Measurements from ENCODE around the gene TAS2R38. TPM values are rescaled to one million over a fixed set of nuclear protein-coding genes. Genes with fewer than 3 reads are reported as not detected.

The TAS2R38 gene
- total RNA-seq, 1 donor from 2014 or later: not detected

DNA sequence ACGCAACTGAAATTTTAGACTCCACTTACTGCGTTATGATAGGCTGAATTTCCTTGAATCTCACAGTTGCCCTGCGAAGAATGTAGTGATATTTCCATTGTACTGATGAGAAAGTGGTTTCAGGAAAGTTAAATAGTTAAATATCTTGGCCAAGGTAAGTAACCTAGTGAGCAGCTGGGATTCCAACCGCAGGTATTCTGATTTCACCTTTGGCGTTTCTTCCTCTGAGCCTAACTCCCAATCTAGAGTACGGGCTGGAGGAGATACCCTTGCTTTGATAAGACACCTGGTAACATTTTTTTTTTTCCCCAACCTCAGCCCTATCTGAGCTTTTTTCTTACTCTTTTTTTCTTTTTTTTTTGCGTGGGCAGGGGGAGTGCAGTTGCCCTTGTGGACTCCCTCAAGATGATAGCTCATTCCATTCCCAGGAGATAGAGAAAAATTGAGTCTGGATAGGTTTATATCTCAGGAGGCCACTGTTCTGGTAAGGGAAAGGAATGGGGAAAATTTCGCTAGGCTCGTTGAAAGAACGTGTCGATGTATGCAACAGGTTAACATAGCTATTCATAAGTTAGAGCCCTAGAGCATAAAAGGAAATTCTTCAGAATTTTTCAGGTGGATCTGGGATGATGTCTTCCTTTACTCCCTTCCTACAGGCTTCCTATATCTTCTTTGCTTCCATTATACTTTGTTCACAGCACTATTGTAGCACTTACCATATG, 3.1 kb upstream of the TAS2R38 start:
- Mint-ChIP-seq H3K27ac (no peak overlapping the region), H3K36me3 (no peaks in the 10 kb centered on the region)
- no peak for DNase-seq (ENCODE audit: extremely low spot score, unreplicated experiment)

DNA sequence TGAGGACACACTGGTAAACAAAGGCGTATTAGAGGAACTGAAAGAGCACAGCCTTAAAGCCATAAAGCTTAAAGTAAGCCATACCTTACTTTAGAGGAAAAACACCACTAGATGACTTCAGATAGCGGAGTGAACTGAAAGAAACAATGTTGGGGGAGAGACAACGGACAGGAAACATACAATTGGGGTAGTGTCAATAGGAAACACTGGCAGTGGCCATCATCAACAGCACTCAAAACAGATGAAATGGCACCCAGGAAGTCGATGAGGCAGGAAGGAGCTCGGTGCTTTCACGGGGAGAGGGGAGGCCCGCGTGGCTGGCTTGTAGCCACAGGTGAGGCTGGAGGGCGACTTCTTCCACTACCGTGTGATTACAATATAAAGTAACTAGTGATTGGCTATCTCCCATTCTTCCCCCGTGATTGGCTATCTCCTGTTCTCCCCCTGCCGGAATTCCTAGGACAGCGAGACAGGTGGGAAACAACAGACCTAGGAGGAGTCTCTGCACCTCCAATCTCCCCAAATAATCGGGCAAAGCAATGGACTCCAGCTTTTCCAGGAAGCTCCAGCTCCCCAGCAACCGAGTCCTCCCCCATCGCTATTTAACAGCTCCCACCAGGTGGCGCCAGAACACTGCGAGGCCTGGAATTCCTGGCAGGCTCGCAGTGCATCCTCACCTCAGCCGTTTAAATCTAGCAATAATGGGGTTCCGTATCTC, 2.4 kb upstream of the TAS2R38 start:
- no peak overlapping the region for H3K27ac Mint-ChIP-seq
- DNase-seq (ENCODE audit: extremely low spot score, unreplicated experiment): peak; percentile 79
- peaks cover 15% of the 10 kb centered on the region for H3K27me3 Mint-ChIP-seq
- H3K4me1 Mint-ChIP-seq (ENCODE audit: unreplicated experiment): no peaks in the 10 kb centered on the region
- TF ChIP-seq, protein P1, sequence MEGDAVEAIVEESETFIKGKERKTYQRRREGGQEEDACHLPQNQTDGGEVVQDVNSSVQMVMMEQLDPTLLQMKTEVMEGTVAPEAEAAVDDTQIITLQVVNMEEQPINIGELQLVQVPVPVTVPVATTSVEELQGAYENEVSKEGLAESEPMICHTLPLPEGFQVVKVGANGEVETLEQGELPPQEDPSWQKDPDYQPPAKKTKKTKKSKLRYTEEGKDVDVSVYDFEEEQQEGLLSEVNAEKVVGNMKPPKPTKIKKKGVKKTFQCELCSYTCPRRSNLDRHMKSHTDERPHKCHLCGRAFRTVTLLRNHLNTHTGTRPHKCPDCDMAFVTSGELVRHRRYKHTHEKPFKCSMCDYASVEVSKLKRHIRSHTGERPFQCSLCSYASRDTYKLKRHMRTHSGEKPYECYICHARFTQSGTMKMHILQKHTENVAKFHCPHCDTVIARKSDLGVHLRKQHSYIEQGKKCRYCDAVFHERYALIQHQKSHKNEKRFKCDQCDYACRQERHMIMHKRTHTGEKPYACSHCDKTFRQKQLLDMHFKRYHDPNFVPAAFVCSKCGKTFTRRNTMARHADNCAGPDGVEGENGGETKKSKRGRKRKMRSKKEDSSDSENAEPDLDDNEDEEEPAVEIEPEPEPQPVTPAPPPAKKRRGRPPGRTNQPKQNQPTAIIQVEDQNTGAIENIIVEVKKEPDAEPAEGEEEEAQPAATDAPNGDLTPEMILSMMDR (conservative IDR thresholded peaks at IDR 0.05): peak; percentile 97
- peaks cover 6% of the 10 kb centered on the region for H3K9me3 Mint-ChIP-seq
- peak overlapping the region; percentile 81 for H3K4me3 Mint-ChIP-seq
- no peaks in the 10 kb centered on the region for H3K36me3 Mint-ChIP-seq

More for the DNA sequence above, 3.1 kb upstream of the TAS2R38 start:
- TF ChIP-seq, protein P1 (conservative IDR thresholded peaks at IDR 0.05): no peak
- Mint-ChIP-seq H3K9me3 (peaks cover 6% of the 10 kb centered on the region), H3K4me1 (ENCODE audit: unreplicated experiment) (no peaks in the 10 kb centered on the region), H3K27me3 (peaks cover 15% of the 10 kb centered on the region), H3K4me3 (peak overlapping the region; percentile 81)

DNA sequence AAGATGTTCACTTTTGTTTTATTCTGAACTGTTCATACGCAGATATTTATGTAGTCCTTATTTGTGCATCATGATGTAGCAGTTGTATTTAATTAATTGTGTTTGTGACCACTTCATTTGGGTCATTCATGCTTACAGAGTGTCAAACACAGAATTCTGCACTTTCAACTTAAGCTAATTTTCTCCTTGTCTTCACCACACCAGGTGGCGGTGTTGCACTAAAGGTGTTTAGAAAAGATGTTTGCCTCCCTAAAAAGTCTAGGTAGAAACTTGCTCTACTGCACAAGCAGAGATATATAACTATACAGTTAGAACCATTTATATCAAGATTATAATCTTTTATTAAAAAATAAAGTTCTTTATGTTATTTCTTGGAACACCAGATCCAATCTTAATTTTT, 1.3 kb upstream of the TAS2R38 start:
- Mint-ChIP-seq H3K9me3 (peaks cover 6% of the 10 kb centered on the region), H3K36me3 (no peaks in the 10 kb centered on the region), H3K4me3 (no peak overlapping the region), H3K27ac (no peak overlapping the region), H3K27me3 (peaks cover 15% of the 10 kb centered on the region), H3K4me1 (ENCODE audit: unreplicated experiment) (no peaks in the 10 kb centered on the region)
- no peak for DNase-seq (ENCODE audit: extremely low spot score, unreplicated experiment)
- TF ChIP-seq, protein P1 (conservative IDR thresholded peaks at IDR 0.05): peak; percentile 49

DNA sequence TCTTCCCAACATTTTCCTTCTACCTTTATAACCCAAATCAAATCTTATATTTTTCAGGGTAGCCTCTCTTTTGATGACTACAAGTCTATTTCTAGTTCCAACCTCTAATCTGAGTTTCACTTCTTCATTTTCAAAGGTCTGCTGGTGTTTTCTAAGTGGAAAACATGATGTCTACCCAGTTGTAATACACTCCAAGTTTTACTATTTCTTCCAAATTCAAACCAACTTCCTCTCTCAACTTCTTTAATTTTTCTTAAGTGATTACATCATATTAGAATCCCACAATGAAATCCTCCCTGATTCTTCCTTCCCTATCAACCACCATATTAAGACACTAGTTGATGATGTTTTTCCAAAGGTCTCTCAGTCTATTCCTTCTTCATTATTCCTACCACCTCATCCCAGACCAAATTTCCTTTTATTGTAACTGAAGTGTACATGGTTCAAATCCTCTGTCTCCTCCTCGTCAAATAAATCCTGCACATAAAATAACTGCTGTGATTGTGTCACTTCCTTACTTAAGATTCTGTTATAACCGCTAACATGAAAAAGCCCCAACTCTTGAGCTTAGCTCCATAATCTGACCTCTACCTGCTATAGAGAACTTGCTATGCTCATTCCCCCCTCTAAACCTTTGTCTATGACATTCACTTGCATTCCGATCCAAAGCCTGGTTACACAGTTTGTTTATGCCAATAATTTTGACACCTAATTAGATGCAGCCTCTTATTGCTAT, 12.7 kb downstream of the TAS2R38 start:
- H3K27ac Mint-ChIP-seq: no peak overlapping the region
- TF ChIP-seq, protein P1 (conservative IDR thresholded peaks at IDR 0.05): no peak
- no peaks in the 10 kb centered on the region for H3K9me3 Mint-ChIP-seq

DNA sequence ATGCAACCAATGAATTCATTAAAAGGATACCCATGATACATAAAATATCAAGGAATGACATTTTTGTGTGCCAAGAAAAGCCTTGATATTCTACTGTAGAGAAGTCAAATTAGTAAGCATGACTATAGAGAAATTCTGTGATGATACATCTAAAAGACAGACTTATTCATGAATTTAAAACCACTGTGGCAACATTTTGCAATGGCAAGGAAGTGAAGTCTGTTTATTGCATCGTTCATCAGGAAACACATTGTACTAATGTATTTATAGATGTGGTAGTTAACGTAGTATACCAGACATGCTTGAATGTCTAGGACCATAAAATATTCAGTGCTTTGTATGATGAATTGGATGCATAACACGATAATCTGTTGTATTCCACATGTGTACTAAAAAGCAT, 17.5 kb downstream of the TAS2R38 start:
- no peak for DNase-seq (ENCODE audit: extremely low spot score, unreplicated experiment)
- no peak overlapping the region for H3K4me3 Mint-ChIP-seq
- peaks cover 2% of the 10 kb centered on the region for H3K27me3 Mint-ChIP-seq
- H3K36me3 Mint-ChIP-seq: no peaks in the 10 kb centered on the region
- no peaks in the 10 kb centered on the region for H3K4me1 Mint-ChIP-seq (ENCODE audit: unreplicated experiment)
- no peak overlapping the region for H3K27ac Mint-ChIP-seq
- TF ChIP-seq, protein P1 (conservative IDR thresholded peaks at IDR 0.05): no peak
- H3K9me3 Mint-ChIP-seq: no peaks in the 10 kb centered on the region

More for the DNA sequence above, 12.7 kb downstream of the TAS2R38 start:
- Mint-ChIP-seq H3K4me1 (ENCODE audit: unreplicated experiment) (no peaks in the 10 kb centered on the region), H3K27me3 (peaks cover 2% of the 10 kb centered on the region), H3K36me3 (no peaks in the 10 kb centered on the region), H3K4me3 (no peak overlapping the region)
- DNase-seq (ENCODE audit: extremely low spot score, unreplicated experiment): no peak
